Mucosa of descending colon (tissue), 3 donors: ENCODE results near the gene SSTR3. TPM values are rescaled to one million over a fixed set of nuclear protein-coding genes. Genes with fewer than 3 reads are reported as not detected.

Experiments used
- ATAC-seq: fragments of 200-7000 bp; cut with Tn5 transposase; one replicate; pipeline ENCODE4 v1.9.1; 2020; ENCODE audit warnings: mild to moderate bottlenecking, moderate library complexity
- DNase-seq, 3 donors: peaks; one replicate each; pipeline ENCODE4 v3.0.0-alpha.2; 2020
- H3K36me3 ChIP-seq: fragments of 200-600 bp; one replicate; pipeline ENCODE4 v1.8.0; 2021; ENCODE audit warnings: low read depth, mild to moderate bottlenecking
- H3K4me1 ChIP-seq: fragments of 200-600 bp; one replicate; pipeline ENCODE4 v1.8.0; 2021; ENCODE audit warnings: low read depth, mild to moderate bottlenecking
- H3K4me3 ChIP-seq: fragments of 200-600 bp; one replicate; pipeline ENCODE4 v1.8.0; 2021; ENCODE audit warnings: mild to moderate bottlenecking
- H3K9me3 ChIP-seq: fragments of 200-600 bp; one replicate; pipeline ENCODE4 v1.8.0; 2021; ENCODE audit warnings: mild to moderate bottlenecking
- CTCF ChIP-seq: fragments of 200-600 bp; IDR thresholded peaks from one replicate; pipeline ENCODE4 v1.8.0; 2022; ENCODE audit warnings: antibody characterized with exemption, mild to moderate bottlenecking
- intact Hi-C, 2 donors: fragments of 100-400 bp; cut with DNase I in 1 of 2; cut with micrococcal nuclease in 1 of 2; formaldehyde crosslinking; loops; one replicate each; pipeline versions ENCODE4 v1.11.0 to v1.11.1; 2022; cut with DNase I, micrococcal nuclease
- total RNA-seq, 3 donors: library from RNA; stranded (reverse); fragmentation: NEBNext Ultra II Directional in 2 of 3; extraction: Animal tissue kit (Norgen Biotek cat#: 25700) in 2 of 3; gene quantifications; one replicate each; pipeline versions ENCODE4 v1.2.1 to v1.2.4, GENCODE V29; 2021 to 2023
- donor health status: DM: no; HTN: no; CAD: no; lungs with moderate emphysema.
- donor health status: DM: no; HTN: no; CAD: no.
- donor health status: DM: no; HTN: yes; CAD: no.

Gene SSTR3
- total RNA-seq, 3 donors from 2014 or later: 0.09 to 0.10 TPM; not detected in 1

DNA sequence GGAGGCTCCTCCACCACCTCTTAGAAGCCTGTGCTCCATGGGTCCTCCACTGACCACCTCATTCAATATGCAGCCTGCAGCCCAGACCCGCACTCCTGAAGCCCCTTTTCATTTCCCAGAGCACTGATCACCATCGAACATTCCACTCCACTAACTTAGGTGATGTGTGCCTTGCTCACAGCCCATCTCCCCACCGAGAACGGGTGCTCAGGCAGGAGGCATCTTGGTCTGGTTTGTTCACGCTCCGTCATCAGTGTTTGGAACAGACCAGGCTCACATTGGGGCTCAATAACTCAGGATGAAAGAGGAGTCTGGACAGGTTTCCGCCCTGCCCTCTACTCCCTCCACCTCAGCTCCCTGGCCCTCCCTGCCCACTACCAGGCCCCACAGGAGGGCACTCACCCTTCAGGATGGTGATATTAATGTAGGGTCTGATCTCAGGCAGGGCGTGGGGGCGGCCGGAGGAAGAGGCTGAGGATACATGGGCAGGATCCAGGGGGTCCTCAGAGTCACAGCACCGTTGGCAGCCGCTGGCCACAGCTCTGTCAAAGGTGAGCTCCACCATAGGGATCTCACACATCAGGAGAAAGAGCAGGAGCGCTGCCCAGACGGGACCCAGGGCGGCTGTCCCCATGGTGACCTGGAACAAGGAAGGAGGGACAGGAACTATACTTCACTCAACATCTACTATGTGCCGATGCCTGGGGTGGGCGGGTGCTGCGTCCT, 27.3 kb downstream of the SSTR3 start:
- Histone ChIP-seq H3K4me1 (peaks cover 31% of the 10 kb centered on the region), H3K9me3 (no peaks in the 10 kb centered on the region), H3K36me3 (no peaks in the 10 kb centered on the region), H3K4me3 (no peak overlapping the region)
- intact Hi-C loops: no loop called here
- no peak for TF ChIP-seq CTCF
- DNase-seq (peak in 2 of 3 donors; percentile 31 to 50), ATAC-seq (no peak)

GRCh38 chr22:37184380-37184755, 27.9 kb downstream of the SSTR3 start:
- Histone ChIP-seq H3K4me1 (peaks cover 37% of the 10 kb centered on the region), H3K4me3 (no peak overlapping the region), H3K36me3 (no peaks in the 10 kb centered on the region), H3K9me3 (no peaks in the 10 kb centered on the region)
- DNase-seq: peak in 2 of 3 donors; percentile 31 to 46
- no peak for ATAC-seq
- intact Hi-C loops: no loop called here
- TF ChIP-seq CTCF: no peak

DNA sequence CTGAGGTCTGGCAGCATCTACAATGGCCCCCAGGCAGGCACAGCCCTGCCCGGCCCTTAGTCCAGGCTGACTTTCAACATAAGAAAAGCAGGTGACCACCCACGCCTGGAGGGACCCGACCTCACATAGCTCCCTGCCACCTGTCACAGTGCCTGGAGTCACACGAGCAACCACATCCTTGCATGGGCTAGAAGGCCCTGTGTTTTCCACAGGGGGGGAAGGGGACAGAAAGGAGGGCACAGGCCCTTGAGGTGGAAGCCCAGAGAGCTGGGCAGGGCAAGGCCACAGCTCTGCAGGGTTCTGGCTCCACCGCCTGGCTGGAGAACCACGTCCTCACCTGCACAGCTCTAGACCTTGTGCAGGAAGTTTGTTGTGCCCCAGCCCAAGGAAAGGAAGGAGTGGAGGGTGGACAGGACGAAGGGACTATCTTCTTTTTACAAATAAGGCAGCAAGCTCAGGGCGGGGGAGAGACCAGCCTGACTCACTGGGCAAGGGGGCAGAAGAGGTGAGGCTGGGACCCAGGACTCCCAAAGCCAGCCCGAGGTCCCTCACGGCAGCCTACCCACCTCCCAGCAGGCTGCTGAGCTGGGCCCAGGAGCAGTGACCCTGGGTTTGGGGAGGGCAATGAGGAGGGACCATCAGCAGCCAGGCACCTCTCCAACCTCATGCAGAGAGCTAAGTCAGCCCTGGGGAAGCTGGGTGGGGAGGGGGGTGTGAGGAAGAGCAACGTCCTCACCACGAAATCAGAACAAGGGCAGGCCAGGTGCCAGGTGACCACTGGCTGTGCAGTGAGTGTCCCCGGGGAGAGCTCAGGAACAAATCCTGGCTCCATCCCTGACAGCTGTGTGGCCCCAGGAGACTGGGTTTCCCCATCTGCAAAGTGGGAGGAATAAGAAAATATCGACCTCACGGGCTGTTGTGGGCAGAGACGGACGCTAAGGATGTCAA, 28.6 kb downstream of the SSTR3 start:
- H3K36me3 ChIP-seq: no peaks in the 10 kb centered on the region
- TF ChIP-seq CTCF: no peak
- peaks cover 40% of the 10 kb centered on the region for H3K4me1 ChIP-seq
- DNase-seq: peak in 2 of 3 donors; percentile 33 to 53
- no peaks in the 10 kb centered on the region for H3K9me3 ChIP-seq
- no peak overlapping the region for H3K4me3 ChIP-seq
- ATAC-seq: no peak
- intact Hi-C loops: no loop called here

- ATAC-seq: no peak
- no peaks in the 10 kb centered on the region for H3K9me3 ChIP-seq
- no peak for TF ChIP-seq CTCF
- intact Hi-C loops: no loop called here
- peak in 1 of 3 donors; percentile 38 for DNase-seq
- no peak overlapping the region for H3K4me3 ChIP-seq
- H3K36me3 ChIP-seq: no peaks in the 10 kb centered on the region
- peaks cover 39% of the 10 kb centered on the region for H3K4me1 ChIP-seq
These were observed 29.4 kb downstream of the SSTR3 start for GRCh38 chr22:37182949-37183245.

DNA sequence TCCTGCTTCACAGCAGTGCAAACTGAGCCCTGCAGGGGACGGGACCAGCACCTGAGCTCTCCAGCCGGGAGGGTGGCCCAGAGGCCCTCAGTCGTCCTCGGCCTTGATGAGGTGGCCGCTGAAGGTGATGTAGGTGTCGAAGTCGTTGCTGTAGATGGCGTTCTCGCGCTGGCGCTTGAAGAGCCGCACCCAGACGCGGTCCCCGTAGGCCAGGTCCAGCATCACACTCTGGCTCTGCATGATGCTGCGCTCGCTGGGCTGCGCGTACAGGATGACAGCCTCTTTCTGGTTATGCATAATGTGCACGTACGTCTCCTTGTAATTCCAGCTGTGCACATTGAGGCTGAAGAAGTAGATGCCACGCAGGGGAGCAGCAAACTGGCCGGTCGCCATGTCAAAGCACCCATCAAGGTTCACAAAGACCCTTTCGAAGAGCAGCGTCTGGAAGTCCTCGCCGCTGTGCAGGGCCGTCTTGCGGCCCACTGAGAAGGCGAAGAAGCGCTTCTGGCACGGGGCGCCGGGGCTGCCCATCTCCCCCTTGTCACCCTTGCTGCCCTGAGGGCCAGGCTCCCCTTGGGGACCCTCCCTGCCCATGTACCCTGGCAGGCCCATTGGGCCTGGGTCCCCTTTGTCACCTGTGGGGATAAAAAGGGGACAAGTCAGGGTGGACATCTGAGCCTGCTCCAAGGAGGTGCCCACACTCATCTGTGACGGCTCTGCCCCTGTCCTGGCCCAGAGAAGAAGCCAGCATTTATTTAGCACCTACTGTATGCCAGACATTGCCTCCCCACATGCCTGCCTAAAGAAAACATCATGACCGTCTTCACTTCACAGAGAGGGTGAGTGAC, 30.0 kb downstream of the SSTR3 start:
- Histone ChIP-seq H3K9me3 (no peaks in the 10 kb centered on the region), H3K36me3 (no peaks in the 10 kb centered on the region), H3K4me3 (no peak overlapping the region), H3K4me1 (peaks cover 39% of the 10 kb centered on the region)
- ATAC-seq (no peak), DNase-seq (peak in 2 of 3 donors; percentile 28 to 49)
- no peak for TF ChIP-seq CTCF
- intact Hi-C loops: no loop called here
